Skeletal muscle satellite cell (primary cell): ENCODE measurements around the gene SUSD5.
"Not testable (repeated sequence)": the region's sequence is repeated elsewhere in the genome, so short reads cannot be mapped to it uniquely, and the experiment has no call there.

Experiments used
- H3K27me3 ChIP-seq: 2 replicates; pipeline ENCODE4 v1.7.0; 2013; ENCODE audit warnings: low read length; ENCODE audit not compliant: control insufficient read depth, insufficient read depth
- H3K36me3 ChIP-seq: 2 replicates; pipeline ENCODE4 v1.7.0; 2013; ENCODE audit warnings: mild to moderate bottlenecking, control low read depth, low read length; ENCODE audit not compliant: insufficient read depth
- H3K4me1 ChIP-seq: 2 replicates; pipeline ENCODE4 v1.7.0; 2013; ENCODE audit warnings: low read length; ENCODE audit not compliant: control insufficient read depth, insufficient read depth
- H3K4me2 ChIP-seq: 2 replicates; pipeline ENCODE4 v1.7.0; 2013; ENCODE audit warnings: mild to moderate bottlenecking, low read length
- H3K4me3 ChIP-seq: 2 replicates; pipeline ENCODE4 v1.7.0; 2013; ENCODE audit warnings: low read length
- H3K9ac ChIP-seq: 2 replicates; pipeline ENCODE4 v1.7.0; 2013; ENCODE audit warnings: mild to moderate bottlenecking, low read depth, low read length, moderate library complexity
- H3K9me3 ChIP-seq: replicated peaks from 2 replicates; pipeline ENCODE4 v1.7.0; 2013; ENCODE audit warnings: mild to moderate bottlenecking, control low read depth, low read length

The SUSD5 gene

DNA sequence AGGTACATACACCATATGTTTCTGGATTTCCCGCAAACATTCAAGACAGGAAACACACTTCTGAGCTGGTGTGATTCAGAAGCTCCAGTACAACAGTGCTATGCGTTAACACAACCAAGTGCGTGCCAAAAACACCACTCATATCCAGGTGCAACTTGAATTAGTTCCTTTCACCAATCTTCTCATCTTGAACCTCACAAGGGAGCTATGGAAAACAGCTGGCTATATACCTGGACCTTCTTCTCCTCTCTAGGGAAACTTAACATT is 31.3 kb downstream of the SUSD5 start:
- H3K4me3 ChIP-seq = no peak overlapping the region
- no peaks in the 10 kb centered on the region for H3K9me3 ChIP-seq
- H3K4me1 ChIP-seq = no peaks in the 10 kb centered on the region
- H3K27me3 ChIP-seq = no peaks in the 10 kb centered on the region
- no peak overlapping the region for H3K4me2 ChIP-seq
- H3K9ac ChIP-seq = no peak overlapping the region
- no peaks in the 10 kb centered on the region for H3K36me3 ChIP-seq

DNA sequence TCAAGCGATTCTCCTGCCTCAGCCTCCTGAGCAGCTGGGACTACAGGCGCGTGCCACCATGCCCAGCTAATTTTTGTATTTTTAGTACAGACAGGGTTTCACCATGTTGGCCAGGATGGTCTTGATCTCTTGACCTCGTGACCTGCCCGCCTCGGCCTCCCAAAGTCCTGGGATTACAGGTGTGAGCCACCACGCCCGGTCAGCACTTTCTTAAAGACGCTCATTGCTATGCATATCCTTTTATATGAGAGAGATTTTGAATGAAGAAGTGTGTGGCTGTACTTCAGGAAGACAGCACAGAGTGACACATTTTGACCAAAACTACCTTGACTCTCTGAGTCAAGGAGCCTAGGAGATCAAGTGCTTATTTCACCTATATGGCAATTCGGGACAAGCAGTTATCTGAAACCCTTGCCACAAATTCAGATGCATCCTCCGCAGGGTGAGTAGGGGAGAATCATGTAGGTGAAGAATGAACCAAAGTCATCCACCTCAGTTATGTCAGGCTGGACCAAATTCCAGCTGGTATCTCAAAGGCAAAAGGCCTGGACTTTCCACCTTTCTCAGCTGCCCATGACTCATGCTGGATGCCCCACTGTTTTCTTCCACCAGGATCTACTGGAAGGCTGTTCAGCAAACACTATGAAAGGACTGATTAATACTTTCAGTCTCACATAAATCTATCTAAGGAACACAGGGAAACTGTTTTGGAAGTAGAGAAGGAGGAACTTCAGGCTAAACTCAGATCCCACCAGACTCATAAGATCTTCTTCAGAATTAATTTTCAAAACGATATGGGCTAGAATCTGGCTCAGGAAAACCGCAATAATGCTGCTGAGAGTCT is 31.9 kb downstream of the SUSD5 start:
- Histone ChIP-seq H3K9ac (no peak overlapping the region), H3K36me3 (no peaks in the 10 kb centered on the region), H3K4me2 (no peak overlapping the region), H3K4me3 (no peak overlapping the region), H3K27me3 (no peaks in the 10 kb centered on the region), H3K4me1 (no peaks in the 10 kb centered on the region), H3K9me3 (no peaks in the 10 kb centered on the region)

DNA sequence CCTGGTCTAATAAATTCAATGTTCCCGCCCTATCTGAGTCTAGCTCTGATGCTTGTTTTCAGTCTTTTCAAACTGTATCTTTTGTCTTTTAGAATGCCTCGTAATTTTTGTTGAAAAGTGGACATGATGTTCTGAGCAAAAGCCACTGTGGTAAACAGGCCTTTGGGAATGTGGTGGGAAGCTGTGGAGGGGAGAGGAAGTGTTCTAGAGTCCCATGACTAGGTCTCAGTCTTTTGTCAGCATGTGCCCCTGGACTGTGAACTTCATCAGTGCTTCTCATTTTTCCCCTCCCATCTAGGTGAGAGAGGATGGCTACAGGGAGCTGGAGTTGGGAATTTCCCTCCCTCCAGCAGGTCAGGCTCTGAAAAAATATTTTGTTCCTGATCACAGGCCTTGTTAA is 33.7 kb downstream of the SUSD5 start:
- Histone ChIP-seq H3K36me3 (no peaks in the 10 kb centered on the region), H3K27me3 (no peaks in the 10 kb centered on the region), H3K4me1 (no peaks in the 10 kb centered on the region), H3K9me3 (no peaks in the 10 kb centered on the region), H3K4me3 (no peak overlapping the region), H3K4me2 (no peak overlapping the region), H3K9ac (no peak overlapping the region)

DNA sequence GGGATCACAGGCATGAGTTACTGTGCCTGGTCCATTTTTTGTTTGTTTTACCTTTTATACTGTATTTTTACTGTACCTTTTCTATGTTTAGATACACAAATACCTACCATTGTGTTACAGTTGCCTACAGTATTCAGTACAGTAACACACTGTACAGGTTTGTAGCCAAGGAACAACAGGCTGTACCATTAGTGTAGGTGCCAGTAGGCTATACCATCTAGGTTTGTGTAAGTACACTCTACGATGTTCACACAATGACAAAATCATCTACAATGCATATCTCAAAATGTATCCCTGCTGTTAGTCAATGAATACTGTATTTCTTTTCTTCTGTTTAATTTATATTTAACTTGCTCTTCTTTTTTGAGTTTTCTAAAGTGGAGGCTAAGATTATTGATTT is 37.0 kb downstream of the SUSD5 start:
- H3K4me1 ChIP-seq, H3K4me3 ChIP-seq, H3K9ac ChIP-seq, H3K27me3 ChIP-seq, H3K9me3 ChIP-seq, H3K4me2 ChIP-seq, H3K36me3 ChIP-seq: not testable (repeated sequence)

- Histone ChIP-seq H3K4me1 (no peaks in the 10 kb centered on the region), H3K4me3 (no peak overlapping the region), H3K9ac (no peak overlapping the region), H3K4me2 (no peak overlapping the region), H3K9me3 (no peaks in the 10 kb centered on the region), H3K36me3 (no peaks in the 10 kb centered on the region), H3K27me3 (no peaks in the 10 kb centered on the region)
These were observed 37.4 kb downstream of the SUSD5 start for GRCh38 chr3:33181229-33181628.

- Histone ChIP-seq H3K27me3 (no peaks in the 10 kb centered on the region), H3K4me3 (no peak overlapping the region), H3K9me3 (no peaks in the 10 kb centered on the region), H3K4me1 (no peaks in the 10 kb centered on the region), H3K4me2 (no peak overlapping the region), H3K9ac (no peak overlapping the region), H3K36me3 (no peaks in the 10 kb centered on the region)
These were observed 39.5 kb downstream of the SUSD5 start for GRCh38 chr3:33179132-33179531.

DNA sequence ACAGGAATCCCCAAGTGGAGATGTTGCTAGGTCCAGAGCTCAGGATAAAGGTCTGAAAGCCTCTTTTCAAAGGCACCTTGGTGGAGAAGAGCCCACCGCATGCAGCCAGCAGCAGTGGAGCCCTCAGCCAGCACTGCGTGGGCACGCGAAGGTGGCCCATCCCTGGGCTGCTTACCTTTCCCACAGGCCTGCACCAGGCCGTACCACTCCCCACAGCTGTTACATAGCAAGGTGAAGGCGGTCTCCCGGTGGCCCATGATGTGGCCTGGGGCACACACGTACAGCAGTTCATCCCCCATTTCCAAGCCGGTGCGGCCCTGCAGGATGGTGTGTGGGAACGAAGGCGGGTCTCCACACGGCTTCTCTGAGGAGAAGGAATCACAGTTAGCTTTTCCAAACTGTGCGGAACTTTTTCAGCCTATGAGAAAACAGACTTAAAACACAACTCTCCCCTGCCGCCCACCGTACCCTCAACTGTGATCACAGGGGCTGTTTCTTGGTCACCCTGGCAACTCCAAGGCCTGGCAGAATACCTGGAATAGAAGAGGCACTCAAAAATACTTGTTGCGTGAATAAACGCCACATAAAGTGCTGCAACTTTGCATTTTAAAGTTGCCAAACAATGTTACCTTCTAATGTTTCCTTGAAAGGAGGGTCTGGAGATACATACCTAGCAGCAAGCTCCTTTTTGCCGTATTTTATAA is 43.7 kb downstream of the SUSD5 start:
- Histone ChIP-seq H3K9me3 (no peaks in the 10 kb centered on the region), H3K9ac (no peak overlapping the region), H3K36me3 (no peaks in the 10 kb centered on the region), H3K4me3 (no peak overlapping the region), H3K4me2 (no peak overlapping the region), H3K4me1 (no peaks in the 10 kb centered on the region), H3K27me3 (no peaks in the 10 kb centered on the region)

DNA sequence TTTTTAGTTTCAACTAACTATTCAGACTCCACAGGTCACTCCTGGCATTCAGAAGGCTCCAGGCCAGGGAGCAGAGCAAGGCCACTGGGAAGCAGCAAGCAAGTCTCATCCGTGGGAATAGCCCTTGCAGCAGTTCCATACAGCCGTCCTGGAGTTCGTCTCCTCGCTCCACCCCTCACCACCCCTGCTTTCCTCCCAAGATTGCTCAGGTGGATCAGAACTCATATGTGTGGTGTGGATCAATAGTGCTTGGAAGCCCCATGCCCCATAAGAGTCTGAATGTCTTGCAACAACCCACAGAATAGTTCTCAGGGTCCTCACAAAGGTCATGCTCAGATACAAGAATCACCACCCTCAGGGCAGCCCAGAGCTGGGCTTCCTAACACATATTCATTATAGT is 44.5 kb downstream of the SUSD5 start:
- Histone ChIP-seq H3K4me2 (no peak overlapping the region), H3K36me3 (no peaks in the 10 kb centered on the region), H3K9ac (no peak overlapping the region), H3K27me3 (no peaks in the 10 kb centered on the region), H3K4me3 (no peak overlapping the region), H3K9me3 (no peaks in the 10 kb centered on the region), H3K4me1 (no peaks in the 10 kb centered on the region)

- Histone ChIP-seq H3K4me1 (no peaks in the 10 kb centered on the region), H3K4me2 (no peak overlapping the region), H3K36me3 (no peaks in the 10 kb centered on the region), H3K4me3 (no peak overlapping the region), H3K9me3 (no peaks in the 10 kb centered on the region), H3K27me3 (no peaks in the 10 kb centered on the region), H3K9ac (no peak overlapping the region)
These were observed 44.9 kb downstream of the SUSD5 start for GRCh38 chr3:33173672-33174071.

- H3K4me1 ChIP-seq = no peaks in the 10 kb centered on the region
- no peaks in the 10 kb centered on the region for H3K9me3 ChIP-seq
- no peak overlapping the region for H3K9ac ChIP-seq
- no peak overlapping the region for H3K4me3 ChIP-seq
- H3K4me2 ChIP-seq = no peak overlapping the region
- H3K27me3 ChIP-seq = no peaks in the 10 kb centered on the region
- H3K36me3 ChIP-seq = no peaks in the 10 kb centered on the region
These were observed 45.5 kb downstream of the SUSD5 start for GRCh38 chr3:33173103-33173502.

DNA sequence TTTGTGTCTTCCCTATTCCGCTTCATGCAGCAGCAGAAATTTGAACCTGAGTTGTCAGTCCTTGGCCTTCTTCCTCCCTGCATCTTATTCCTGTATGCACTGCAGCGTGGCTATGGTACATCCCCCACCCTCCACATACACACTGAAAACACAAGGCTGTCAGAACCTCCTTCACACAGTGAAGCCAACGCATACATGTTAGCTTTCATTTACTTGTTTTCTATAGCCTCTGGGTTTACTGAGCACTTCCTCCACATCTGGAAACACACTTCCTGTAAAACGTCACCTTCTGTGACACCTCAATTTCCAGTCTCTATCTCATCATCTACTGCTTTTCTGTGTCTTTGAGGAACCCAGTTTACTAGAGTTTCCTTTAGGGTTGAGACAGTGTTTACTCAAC is 47.0 kb downstream of the SUSD5 start:
- no peaks in the 10 kb centered on the region for H3K27me3 ChIP-seq
- H3K9me3 ChIP-seq = no peaks in the 10 kb centered on the region
- no peak overlapping the region for H3K4me2 ChIP-seq
- no peaks in the 10 kb centered on the region for H3K36me3 ChIP-seq
- no peak overlapping the region for H3K4me3 ChIP-seq
- H3K4me1 ChIP-seq = no peaks in the 10 kb centered on the region
- H3K9ac ChIP-seq = no peak overlapping the region

DNA sequence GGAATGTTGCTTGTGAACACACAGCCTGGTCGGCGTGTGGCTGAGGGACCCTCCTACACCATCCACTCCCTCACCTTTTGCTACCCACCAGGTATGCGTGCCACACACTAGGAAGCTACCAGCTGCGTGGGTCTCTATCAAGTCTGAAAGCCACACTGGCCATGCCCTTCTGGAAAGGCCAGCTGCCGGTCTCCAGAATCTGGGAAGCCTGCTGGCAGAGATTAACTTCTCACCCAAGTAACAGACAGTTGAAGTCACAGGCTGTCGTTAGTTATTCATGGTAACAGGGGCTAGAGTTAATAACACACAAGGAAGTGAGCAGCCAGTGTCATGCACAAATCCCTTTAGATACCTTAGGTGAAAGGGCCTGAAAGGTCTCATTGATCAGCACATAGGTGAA is 48.1 kb downstream of the SUSD5 start:
- Histone ChIP-seq H3K36me3 (no peaks in the 10 kb centered on the region), H3K4me1 (no peaks in the 10 kb centered on the region), H3K9ac (no peak overlapping the region), H3K4me3 (no peak overlapping the region), H3K27me3 (no peaks in the 10 kb centered on the region), H3K4me2 (no peak overlapping the region), H3K9me3 (no peaks in the 10 kb centered on the region)
